Psoas muscle (tissue), 8 donors: ENCODE data around the gene DNAL4. TPM values are rescaled to one million over a fixed set of nuclear protein-coding genes. Genes with fewer than 3 reads are reported as not detected.

Experiments
- ATAC-seq, 4 donors: fragments of 200-7000 bp; cut with Tn5 transposase; one replicate each; pipeline ENCODE4 v1.9.1; 2020; ENCODE audit warnings: moderate library complexity in 3 of 4, mild to moderate bottlenecking in 2 of 4
- DNase-seq, 2 donors: peaks; one replicate each; pipeline ENCODE4 v3.0.0-alpha.2; 2020
- H3K27ac ChIP-seq: fragments of 200-600 bp; one replicate; pipeline ENCODE4 v1.8.0; 2022
- H3K27me3 ChIP-seq, 3 donors: fragments of 200-600 bp in 1 of 3; one replicate each; pipeline versions ENCODE4 v1.6.1 to v1.8.0; 2013 to 2022; ENCODE audit warnings: low read length in 2 of 3, mild to moderate bottlenecking in 2 of 3, moderate library complexity in 1 of 3; ENCODE audit not compliant: insufficient read depth in 3 of 3
- H3K36me3 ChIP-seq, 2 donors: fragments of 200-600 bp in 1 of 2; one replicate each; pipeline versions ENCODE4 v1.6.1 to v1.8.0; 2013 to 2022; ENCODE audit warnings: low read depth in 1 of 2, mild to moderate bottlenecking in 1 of 2, moderate library complexity in 1 of 2; ENCODE audit not compliant: insufficient read depth in 1 of 2
- H3K4me1 ChIP-seq: fragments of 200-600 bp; one replicate; pipeline ENCODE4 v1.8.0; 2022
- H3K4me3 ChIP-seq: fragments of 200-600 bp; one replicate; pipeline ENCODE4 v1.8.0; 2022; ENCODE audit warnings: mild to moderate bottlenecking
- H3K9me3 ChIP-seq: fragments of 200-600 bp; one replicate; pipeline ENCODE4 v1.8.0; 2022
- WGBS, 3 donors: extraction: QIAGEN DNeasy Blood & Tissue Kit; methylation state at CpG; one replicate each; pipeline versions ENCODE4 v1.1.6 to v1.1.7; 2013; 5-methylcytosine and 5-hydroxymethylcytosine counted together
- intact Hi-C, 2 donors: fragments of 100-400 bp; cut with DNase I; formaldehyde crosslinking; loops; one replicate each; pipeline versions ENCODE4 v1.11.0 to v1.14.2; 2022
- polyA plus RNA-seq, 3 donors: library from polyadenylated mRNA; stranded (reverse); fragments of 200-250 nt; gene quantifications; one replicate each; pipeline ENCODE4 v1.2.3, GENCODE V29; 2013
- total RNA-seq, 4 donors: library from RNA; stranded (reverse); fragmentation: NEBNext Ultra II Directional in 2 of 4; extraction: Animal tissue kit (Norgen Biotek cat#: 25700) in 2 of 4; gene quantifications; one replicate each; pipeline versions ENCODE4 v1.2.1 to v1.2.4, GENCODE V29; 2021 to 2023
- TF ChIP-seq, protein P1 (sequence below): fragments of 200-600 bp; IDR thresholded peaks from one replicate; pipeline ENCODE4 v1.8.0; 2022; ENCODE audit warnings: antibody characterized with exemption
- donor health status: healthy with polysubstance abuse.
- donor health status: DM: no; HTN: no; CAD: no; lungs with moderate emphysema.
- donor health status: Bipolar disorder and iron deficiency.
- donor health status: healthy.
- donor health status: DM: yes; HTN: yes; CAD: no.
- donor health status: DM: no; HTN: no; CAD: no.
- donor health status: DM: no; HTN: no; CAD: no.
- donor health status: DM: yes; HTN: yes; CAD: no.

Gene DNAL4
- total and polyA plus RNA-seq, 7 donors, result 3.5 to 13.9 (median 5.8) TPM

- H3K9me3 ChIP-seq, result no peaks in the 10 kb centered on the region
- no peak overlapping the region for H3K27ac ChIP-seq
- peak; percentile 75 to 87 (median 84) for ATAC-seq
- intact Hi-C loops, result loop anchor here (5.0 to 10.0 kb wide), 3 partner anchors 79 to 366 kb away; partner anchors contain the start of gene NPTXR (in 1 of the 2)
- TF ChIP-seq, protein P1, sequence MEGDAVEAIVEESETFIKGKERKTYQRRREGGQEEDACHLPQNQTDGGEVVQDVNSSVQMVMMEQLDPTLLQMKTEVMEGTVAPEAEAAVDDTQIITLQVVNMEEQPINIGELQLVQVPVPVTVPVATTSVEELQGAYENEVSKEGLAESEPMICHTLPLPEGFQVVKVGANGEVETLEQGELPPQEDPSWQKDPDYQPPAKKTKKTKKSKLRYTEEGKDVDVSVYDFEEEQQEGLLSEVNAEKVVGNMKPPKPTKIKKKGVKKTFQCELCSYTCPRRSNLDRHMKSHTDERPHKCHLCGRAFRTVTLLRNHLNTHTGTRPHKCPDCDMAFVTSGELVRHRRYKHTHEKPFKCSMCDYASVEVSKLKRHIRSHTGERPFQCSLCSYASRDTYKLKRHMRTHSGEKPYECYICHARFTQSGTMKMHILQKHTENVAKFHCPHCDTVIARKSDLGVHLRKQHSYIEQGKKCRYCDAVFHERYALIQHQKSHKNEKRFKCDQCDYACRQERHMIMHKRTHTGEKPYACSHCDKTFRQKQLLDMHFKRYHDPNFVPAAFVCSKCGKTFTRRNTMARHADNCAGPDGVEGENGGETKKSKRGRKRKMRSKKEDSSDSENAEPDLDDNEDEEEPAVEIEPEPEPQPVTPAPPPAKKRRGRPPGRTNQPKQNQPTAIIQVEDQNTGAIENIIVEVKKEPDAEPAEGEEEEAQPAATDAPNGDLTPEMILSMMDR, result peak; percentile 76
- no peaks in the 10 kb centered on the region for H3K36me3 ChIP-seq
- no peak overlapping the region for H3K4me3 ChIP-seq
- H3K27me3 ChIP-seq, result no peaks in the 10 kb centered on the region
- H3K4me1 ChIP-seq, result peaks cover 17% of the 10 kb centered on the region
- DNase-seq, result peak; percentile 71 to 84
- 29 to 36% (median 34%) methylated on average over 14 of the region's 14 CpGs for WGBS, 3 donors
Observed at GRCh38 chr22:38766076-38766777, 27.7 kb downstream of the DNAL4 start.

- no peaks in the 10 kb centered on the region for H3K9me3 ChIP-seq
- no peak for ATAC-seq
- peaks cover 17% of the 10 kb centered on the region for H3K4me1 ChIP-seq
- intact Hi-C loops, result loop anchor here in 1 of 2 donors (10.0 kb wide), 1 partner anchor 82 kb away; the partner anchor contains the start of gene NPTXR
- H3K36me3 ChIP-seq, result no peaks in the 10 kb centered on the region
- TF ChIP-seq, protein P1, result no peak
- H3K27me3 ChIP-seq, result no peaks in the 10 kb centered on the region
- H3K4me3 ChIP-seq, result no peak overlapping the region
- no peak for DNase-seq
- 38 to 53% (median 50%) methylated on average over 11 of the region's 11 CpGs for WGBS, 3 donors
- no peak overlapping the region for H3K27ac ChIP-seq
Observed at GRCh38 chr22:38762551-38762983, 31.4 kb downstream of the DNAL4 start.

GRCh38 chr22:38761202-38762162, 32.5 kb downstream of the DNAL4 start:
- Histone ChIP-seq H3K4me1 (peaks cover 17% of the 10 kb centered on the region), H3K36me3 (no peaks in the 10 kb centered on the region), H3K27me3 (no peaks in the 10 kb centered on the region), H3K4me3 (no peak overlapping the region), H3K27ac (no peak overlapping the region), H3K9me3 (no peaks in the 10 kb centered on the region)
- TF ChIP-seq, protein P1, result no peak
- DNase-seq (peak in 1 of 2 donors; percentile 48), ATAC-seq (no peak)
- intact Hi-C loops, result loop anchor here in 1 of 2 donors (10.0 kb wide), 1 partner anchor 83 kb away; the partner anchor contains the start of gene NPTXR
- 46 to 60% (median 54%) methylated on average over 20 of the region's 20 CpGs for WGBS, 3 donors

GRCh38 chr22:38760477-38761201, 33.3 kb downstream of the DNAL4 start:
- H3K36me3 ChIP-seq, result no peaks in the 10 kb centered on the region
- DNase-seq, result peak in 1 of 2 donors; percentile 52
- intact Hi-C loops, result loop anchor here in 1 of 2 donors (10.0 kb wide), 1 partner anchor 84 kb away; the partner anchor contains the start of gene NPTXR
- H3K27ac ChIP-seq, result no peak overlapping the region
- no peaks in the 10 kb centered on the region for H3K9me3 ChIP-seq
- peaks cover 10% of the 10 kb centered on the region for H3K4me1 ChIP-seq
- 51 to 69% (median 53%) methylated on average over 11 to 12 of the region's 12 CpGs for WGBS, 3 donors
- ATAC-seq, result no peak
- H3K4me3 ChIP-seq, result no peak overlapping the region
- no peaks in the 10 kb centered on the region for H3K27me3 ChIP-seq
- TF ChIP-seq, protein P1, result no peak
